GOT3 (cell line): ENCODE measurements around the gene PAPLN.

Experiments used
- DNase-seq: peaks from one replicate; lab custom pipeline; 2025; ENCODE audit warnings: mixed read lengths; lab: John Stamatoyannopoulos, UW

PAPLN gene

DNA sequence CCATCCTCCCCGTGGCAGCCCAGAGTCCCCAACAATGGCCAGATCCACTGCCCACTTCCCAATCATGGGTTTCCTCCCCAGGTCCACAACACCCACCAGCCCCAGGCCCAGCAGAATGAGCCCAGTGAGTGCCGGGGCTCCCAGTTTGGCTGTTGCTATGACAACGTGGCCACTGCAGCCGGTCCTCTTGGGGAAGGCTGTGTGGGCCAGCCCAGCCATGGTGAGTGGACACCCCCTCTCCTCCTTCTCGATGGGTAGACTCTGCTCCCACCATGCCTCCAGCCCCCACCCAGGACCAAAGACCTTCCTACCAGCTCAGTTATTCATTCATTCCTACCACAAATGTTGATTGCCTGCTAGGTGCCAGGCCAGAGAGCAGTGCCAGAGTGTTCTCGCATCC, 23.8 kb downstream of the PAPLN start:
- DNase-seq: no peak

DNA sequence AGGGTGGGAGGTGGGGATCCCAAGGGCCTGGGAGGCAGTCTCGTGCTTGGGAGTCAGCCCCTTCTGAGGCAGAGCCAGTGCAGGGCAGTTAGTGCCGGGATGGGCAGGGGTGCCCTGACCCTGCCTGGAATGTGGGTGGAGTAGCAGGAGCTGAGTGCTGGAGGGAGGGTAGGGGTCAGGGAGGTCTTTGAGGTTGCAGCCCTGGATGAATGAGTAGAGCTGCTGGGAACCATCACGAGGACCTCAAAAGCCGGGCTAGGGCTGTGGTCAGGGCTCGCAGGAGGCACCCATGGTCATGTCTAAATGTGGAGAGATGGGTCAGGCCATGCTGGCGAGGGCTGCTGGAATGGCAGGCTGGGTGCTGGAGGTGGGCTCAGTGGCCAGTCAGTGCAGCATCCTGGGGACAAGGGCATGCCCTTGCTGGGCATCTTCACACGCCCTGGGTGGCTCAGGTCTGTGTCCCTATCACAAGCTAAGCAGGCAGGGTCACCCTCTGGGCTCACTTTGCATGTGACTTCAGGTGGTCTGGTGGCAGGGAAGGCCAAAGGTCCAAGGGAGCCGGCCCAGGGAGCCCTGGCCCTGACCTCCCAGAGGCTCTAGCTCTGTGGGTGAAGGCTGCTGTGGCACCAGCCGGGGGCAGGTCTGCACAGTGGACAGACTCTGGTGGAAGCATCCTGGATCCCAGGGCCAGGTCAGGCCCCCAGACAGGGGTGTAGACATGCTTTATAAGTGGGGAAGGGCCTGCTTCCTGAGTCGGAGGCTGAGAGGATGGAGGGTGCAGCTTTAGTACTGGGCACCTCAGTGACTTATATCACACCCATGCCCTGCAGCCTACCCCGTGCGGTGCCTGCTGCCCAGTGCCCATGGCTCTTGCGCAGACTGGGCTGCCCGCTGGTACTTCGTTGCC, 24.5 kb downstream of the PAPLN start:
- no peak for DNase-seq

DNA sequence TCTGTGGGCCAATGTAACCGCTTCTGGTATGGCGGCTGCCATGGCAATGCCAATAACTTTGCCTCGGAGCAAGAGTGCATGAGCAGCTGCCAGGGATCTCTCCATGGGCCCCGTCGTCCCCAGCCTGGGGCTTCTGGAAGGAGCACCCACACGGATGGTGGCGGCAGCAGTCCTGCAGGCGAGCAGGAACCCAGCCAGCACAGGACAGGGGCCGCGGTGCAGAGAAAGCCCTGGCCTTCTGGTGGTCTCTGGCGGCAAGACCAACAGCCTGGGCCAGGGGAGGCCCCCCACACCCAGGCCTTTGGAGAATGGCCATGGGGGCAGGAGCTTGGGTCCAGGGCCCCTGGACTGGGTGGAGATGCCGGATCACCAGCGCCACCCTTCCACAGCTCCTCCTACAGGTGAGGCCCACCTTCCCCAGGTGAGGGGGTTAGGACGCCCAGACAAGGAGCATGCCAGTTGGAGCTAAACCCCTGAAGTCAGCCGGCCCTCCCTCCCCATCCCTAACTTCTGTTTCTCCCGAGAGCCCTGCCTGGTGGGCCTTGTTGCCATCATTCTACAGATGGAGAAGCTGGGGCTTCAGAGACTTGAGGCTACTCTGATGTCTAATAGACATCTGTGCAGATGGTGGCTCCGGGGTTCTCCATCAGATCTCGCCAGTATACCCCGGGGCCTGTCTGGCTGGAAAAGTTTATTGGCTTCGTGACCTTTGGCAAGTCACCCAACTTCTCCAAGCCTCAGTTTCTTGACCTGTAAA, 25.3 kb downstream of the PAPLN start:
- DNase-seq: no peak

DNA sequence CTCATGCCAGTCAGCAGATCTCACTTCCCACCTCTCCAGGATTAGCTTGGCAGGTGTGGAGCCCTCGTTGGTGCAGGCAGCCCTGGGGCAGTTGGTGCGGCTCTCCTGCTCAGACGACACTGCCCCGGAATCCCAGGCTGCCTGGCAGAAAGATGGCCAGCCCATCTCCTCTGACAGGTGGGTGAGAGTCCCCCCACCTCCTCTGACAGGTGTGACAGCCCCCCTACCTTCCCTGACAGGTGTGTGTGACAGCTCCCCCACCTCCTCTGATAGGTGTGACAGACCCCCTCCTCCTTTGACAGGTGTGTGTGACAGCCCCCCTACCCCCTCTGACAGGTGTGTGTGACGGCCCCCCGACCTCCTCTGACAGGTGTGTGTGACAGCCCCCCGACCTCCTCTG, 26.3 kb downstream of the PAPLN start:
- DNase-seq: no peak

DNA sequence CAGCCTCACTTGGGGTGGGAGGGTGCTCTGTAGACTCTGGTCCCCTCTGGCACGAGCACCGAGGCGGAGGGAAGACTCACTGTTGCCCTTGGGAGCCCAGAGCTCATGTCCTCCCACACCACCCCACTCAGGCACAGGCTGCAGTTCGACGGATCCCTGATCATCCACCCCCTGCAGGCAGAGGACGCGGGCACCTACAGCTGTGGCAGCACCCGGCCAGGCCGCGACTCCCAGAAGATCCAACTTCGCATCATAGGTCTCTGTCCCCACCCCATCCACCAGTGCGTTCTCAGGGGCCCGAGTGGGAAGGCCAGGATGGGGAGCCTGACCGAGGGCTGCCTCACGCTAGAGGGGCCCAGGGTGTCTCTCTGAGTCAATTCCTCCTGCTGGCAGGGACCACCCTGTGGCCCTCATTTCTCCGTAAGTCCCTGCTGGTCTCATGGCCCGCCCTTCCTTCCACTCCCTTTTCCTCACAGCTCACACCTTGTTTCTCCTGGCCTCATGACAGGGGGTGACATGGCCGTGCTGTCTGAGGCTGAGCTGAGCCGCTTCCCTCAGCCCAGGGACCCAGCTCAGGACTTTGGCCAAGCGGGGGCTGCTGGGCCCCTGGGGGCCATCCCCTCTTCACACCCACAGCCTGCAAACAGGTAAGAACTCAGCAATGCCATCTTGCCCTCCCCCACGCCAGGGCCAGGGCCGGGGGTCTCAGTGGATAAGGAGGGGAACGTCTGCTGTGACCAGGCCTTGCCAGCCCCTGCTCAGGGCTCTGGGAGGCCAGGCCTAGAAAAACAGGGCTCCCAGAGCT, 27.0 kb downstream of the PAPLN start:
- no peak for DNase-seq

DNA sequence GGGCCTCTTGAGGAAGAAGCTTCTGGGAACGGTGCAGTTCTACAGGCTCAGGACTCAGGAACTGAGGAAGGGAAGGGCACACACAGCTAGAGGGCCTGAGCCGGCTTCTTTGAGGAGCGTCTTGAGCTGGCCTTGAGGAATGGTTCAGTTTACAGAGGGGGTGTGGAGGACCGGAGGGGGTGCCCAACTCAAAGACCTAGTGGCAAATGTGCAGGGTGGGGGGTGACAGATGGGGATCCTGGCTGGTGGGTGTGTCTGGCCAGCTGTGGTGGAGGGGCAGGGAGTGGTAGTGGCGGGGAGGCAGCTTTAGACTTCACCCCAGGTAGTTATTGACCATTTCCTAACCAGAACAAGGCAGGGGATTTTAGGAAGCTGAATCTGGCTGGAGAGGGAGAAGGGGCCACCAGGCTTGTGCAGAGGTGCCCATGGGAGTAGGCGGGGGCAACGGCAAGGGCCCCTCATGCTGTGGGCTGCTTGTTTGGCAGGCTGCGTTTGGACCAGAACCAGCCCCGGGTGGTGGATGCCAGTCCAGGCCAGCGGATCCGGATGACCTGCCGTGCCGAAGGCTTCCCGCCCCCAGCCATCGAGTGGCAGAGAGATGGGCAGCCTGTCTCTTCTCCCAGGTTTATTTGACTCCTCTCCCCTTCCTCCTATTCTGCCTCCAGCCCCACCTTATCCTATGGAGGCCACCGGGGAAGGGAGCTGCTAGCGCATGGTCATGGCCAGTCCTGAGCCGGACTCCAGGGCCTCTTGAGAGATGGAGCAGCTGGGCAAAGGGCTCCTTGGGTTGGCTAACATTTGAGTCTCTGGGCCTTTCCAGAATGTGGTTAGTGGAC, 27.8 kb downstream of the PAPLN start:
- no peak for DNase-seq

DNA sequence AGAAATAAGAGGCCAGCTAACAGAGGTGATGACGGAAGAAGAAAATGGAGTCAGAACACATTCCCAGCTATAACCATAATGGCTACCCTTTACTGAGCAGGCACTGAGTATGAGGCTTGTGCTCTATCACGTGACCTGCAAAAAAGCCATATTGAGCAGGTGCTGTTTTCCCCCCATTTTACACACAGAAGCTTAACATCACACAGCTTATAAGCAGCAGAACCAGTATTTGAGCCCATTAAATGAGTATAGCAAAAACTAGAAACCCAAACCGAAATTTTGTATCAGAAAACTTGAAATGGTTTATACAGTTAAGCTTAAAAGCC, 28.4 kb downstream of the PAPLN start:
- no peak for DNase-seq

DNA sequence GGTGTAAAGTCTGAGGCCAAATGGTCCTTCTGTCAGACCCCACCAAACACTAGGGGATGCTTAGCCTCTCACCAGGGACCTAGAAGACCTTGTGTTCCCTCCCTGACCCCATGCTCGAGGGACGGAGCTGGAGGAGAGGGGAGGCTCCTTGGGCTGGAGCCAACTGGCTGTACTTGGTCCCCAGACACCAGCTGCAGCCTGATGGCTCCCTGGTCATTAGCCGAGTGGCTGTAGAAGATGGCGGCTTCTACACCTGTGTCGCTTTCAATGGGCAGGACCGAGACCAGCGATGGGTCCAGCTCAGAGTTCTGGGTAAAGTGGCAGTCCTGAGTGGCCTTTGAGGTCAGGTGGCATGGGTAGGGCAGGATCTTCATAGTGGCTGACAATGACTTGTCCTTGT, 29.0 kb downstream of the PAPLN start:
- no peak for DNase-seq

DNA sequence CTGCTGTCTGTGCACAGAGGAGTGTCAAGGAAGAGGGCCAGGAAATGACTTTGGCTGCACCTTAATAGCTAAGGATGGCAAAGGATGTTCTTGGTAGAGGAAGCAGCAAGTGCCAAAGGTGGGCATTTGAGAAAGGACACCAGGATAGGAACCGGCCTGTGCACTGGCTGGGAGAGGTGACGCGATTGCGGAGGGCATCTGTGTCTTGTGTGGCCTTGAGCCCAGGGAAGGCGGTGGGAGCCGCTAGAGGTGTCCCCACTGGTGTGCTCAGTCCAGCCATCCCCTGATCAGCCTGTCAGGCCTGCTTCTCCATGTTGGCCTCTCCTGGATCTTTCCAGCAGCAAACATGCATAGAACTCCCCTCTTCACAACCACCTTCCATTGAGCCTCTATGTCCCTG, 30.2 kb downstream of the PAPLN start:
- DNase-seq: no peak

DNA sequence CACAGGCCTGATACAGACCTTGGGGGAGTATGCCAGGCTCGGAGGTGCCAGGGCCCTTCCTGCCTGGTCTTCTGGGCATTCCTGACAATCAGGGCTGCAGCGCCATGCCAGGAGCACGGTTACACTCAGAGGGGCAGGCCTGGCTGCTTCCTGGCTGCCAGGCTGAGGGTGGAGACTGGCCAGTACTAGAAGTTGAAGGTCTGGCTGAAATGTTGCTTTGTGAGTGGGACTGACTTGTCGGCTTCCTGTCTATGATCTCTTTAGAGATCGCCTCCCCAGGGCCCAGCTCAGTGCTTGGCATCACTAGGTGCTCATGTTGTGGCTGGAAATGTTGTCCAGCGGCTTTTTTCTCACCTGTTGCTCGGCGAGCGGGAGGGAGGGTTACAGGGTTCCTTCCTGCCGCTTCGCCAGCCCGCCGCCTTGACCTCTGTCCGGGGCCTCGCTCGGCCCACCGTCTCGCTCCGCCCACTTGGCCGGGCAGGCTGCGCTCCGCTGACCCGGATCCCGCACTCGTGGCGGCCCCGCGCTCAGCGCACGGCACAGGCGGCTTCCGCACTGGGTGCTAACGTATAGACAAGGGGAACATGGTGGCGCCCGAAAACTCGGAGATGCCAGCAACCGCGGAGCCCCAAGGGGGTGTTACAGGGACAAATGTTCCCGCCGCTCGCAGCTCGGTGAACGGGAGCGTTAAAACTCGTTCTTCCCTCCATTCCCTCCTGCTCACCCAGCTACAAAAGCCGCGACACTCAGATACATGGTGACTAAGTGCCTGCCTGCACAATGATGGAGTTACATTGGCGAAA, 32.6 kb downstream of the PAPLN start:
- no peak for DNase-seq

DNA sequence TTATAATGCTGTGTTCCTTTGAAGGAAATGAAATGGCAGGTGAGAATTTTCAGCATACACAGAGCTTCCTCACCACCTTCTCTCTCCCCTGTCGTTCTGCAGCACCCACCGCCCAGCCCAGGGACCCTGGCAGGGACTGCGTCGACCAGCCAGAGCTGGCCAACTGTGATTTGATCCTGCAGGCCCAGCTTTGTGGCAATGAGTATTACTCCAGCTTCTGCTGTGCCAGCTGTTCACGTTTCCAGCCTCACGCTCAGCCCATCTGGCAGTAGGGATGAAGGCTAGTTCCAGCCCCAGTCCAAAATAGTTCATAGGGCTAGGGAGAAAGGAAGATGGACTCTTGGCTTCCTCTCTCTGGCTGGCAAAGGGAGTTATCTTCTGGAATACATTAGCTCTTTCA, 35.1 kb downstream of the PAPLN start:
- DNase-seq: no peak

DNA sequence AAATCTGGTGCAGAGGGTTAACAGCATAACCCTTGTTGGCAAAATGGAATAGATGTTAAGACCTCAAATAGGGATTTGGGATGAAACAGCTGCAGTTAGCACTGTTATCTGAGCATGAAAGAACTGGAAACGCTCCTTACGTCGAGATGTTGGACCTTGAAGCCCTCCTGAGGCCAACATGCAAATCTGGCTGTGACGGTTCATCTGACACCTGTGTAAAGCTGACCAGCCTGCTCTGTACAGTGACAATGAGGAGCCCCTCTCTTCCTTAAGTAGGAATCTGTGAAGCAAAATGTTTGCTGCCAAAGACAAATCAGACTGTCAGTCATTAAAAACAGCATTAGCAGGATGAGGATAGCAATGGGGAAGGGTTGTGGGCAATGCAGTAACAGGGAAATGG, 36.5 kb downstream of the PAPLN start:
- DNase-seq: no peak

DNA sequence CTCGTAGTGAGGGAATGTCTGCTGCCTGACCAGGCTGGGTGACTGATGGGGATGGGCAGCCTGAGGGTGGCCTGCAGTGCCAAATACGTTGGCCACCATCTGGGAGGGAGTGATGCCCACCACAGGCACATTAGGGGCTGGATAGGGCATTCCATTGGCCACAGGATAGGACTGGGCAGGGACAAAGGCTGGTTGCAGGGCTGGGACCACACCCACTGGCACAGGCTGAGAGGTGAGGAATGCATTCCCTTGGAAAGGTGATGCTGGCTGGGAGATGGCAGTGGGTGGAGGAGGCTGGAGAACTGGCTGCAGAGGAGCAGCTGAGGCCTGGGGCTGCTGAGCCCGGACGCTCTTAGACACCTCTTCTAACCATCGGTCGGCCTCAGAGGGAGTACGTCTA, 39.5 kb downstream of the PAPLN start:
- no peak for DNase-seq

DNA sequence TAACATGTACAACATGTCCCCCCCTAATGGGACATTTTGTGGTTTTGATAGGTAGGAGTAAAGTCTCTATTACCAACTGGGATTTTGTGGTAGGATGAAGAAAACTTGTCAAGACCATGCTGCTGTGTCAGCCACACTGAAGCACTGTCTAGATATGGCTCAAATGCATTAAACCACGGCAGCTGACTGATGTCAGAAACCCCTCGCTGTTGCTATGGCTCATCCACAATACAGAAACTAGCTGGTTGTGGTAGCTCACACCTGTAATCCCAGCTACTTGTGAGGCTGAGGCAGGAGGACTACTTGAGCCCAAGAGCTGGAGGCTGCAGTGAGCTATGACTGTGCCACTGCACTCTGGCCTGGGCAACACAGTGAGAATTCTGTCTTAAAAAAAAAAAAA, 40.1 kb downstream of the PAPLN start:
- no peak for DNase-seq

DNA sequence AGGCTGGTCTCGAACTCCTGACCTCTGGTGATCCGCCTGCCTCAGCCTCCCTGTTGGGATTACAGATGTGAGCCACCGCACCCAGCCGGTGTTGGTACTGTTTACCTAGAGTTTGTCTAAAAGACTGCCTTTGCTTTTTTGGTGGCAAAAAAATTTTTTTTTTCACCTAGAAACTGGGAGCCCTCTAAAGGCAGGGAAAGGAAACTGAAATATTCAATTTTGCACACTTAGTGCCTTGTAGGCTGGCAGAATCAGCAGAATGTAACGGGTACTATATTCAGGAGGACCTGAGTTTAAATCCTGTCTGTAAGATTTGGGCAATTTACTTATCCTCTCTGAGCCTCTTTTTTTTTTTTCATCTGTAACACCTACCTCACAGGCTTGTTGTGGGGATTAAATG, 43.6 kb downstream of the PAPLN start:
- DNase-seq: no peak

DNA sequence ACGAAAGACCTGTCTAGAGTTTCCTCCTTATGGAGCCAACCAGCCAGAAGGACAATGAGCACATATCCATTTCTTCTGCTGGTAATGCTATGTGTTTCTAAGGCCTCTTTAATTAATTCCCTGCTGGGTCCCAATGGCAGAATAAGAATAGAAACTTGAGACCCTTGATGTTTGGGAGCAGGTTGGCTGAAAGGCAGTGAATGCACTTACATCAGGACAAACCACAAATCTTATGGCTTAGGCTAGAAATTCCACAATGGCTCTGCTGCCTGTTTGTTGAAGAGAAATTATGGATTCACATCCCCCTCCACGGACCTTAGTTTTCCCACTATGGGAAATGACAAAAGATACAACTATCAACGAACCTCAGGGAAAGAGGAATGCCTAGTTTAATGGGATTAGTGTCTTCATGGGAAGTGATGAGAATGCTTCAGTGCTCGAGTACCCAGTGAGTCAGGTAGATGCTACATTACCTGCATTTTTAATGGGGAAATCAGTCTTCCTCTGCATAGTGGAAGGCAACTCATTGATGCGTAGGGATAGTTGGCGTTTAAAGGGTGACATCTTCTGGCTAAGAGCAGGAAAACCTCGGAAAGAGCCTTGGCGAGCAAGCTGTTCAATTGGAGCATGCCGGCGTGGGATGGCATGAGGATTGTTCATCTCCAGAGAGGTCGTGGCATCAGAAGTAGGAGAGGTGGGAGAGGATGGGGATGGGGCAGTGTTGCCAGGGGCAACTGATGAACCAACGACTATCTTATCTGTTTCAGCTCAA, 46.5 kb downstream of the PAPLN start:
- DNase-seq: no peak

DNA sequence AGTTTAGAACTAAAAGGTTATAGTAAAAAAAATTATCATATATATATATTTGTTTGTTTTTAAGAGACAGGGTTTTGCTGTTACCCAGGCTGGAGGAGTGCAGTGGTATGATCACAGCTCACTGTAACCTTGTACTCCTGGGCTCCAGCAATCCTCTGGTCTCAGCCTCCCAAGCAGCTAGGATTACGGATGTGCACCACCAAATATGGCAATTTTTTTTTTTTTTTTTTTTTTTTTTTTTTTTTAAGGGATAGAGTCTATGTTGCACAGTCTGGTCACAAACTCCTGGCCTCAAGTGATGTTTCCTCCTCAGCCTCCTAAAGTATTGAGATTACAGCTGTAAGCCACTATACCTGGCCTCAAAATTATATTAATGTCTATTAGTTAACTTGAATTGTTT, 48.7 kb downstream of the PAPLN start:
- no peak for DNase-seq

DNA sequence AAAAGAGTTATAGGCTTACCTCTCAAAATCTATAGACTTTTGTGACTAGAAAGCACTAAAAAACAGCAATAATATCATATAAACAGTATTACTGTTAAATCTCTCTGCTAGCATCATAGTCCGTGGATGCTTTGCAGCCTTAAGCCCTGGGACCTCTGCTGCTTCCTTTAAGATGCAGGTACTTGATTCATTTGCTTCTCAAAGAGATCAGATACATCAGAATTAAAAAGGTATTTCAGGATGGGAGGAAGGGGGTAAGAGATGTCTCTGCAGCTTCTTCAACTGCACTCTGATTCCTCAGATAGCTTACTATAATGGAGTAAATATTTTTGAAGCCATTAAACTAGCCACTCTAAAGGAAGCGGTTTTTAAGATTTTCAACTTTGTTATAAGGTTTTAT, 49.3 kb downstream of the PAPLN start:
- DNase-seq: no peak

DNA sequence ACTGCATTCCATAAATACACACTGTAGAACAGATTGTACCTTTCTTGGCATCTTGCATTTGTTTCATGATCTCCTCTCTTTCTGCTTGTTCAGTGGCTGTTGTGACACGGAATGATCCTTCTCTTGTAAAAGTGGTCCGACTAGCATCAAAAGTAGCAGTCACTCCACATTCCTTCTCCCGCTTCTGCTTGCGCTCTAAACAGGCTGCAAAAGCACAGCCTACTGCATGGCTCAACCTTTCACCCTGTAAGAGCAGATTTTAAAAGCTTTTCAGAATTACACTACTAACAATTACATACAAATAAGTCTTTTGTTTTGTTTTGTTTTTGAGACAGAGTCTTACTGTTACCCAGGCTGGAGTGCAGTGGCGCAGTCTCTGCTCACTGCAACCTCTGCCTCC, 49.8 kb downstream of the PAPLN start:
- DNase-seq: no peak

DNA sequence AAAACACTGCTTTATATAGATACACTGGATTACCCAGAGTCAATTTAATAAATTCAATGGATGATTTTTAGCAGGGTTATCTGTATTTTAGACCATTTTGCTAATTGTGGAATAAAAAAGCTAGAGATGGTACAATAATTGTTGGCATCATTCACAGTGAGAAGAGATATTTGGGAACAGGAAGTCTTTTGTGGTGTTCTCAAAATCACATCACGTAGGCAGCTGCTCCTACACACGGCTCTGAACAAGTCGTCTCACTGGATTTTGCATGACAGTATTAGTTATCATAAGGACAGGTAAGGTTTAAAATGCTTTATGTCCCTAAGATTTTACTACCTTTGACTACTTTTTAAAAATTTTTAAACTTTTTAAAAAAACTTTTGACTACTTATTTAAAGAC, 52.0 kb downstream of the PAPLN start:
- no peak for DNase-seq
